ENCODE measurements around the gene LILRA6.

LILRA6 gene

DNA sequence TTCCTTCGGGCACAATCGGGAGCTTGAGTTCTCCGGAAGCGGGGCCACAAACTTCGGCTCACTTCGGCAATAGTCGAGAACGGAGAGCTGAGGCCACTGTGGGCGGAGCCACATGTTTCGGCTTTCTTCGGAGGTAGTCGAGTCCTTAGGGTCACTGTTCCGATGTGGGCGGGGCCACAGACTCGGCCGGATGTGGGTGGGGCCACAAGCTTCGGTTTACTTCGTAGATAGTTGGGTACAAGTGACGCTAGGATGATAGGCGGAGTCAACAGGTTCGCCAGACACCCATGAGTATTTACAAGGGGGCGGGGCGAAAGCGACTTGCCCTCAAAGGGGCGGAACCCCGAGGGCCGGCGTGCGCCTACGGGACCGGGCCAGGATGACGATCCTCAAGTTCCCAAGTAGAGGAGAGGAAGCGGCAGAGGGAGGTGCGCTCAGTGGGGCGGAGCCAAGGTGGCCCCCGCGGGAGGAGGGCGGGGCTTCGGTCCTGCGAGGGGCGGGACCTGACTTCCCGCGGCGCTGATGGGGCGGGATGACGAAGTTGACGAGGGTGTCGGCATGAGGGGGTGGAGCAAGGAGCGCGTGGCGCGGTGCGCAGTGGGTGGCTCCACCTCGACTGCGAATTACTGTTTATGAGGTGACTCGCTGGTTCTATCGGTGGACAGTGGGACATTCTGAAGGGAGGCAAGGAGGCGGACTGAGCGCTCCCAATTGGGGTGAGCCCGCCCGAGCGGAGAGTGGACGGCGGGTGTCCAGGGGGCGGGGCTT lies 52.7 kb downstream of the LILRA6 start:
- Histone ChIP-seq H3K79me2 (ENCODE audit: low read length) (peaks cover 25% of the 10 kb centered on the region), H3K27ac (ENCODE audit: low read length) (peak overlapping the region; percentile 89), H2AFZ (ENCODE audit: low read depth, low read length) (peak overlapping the region; percentile 76), H3K4me3 (ENCODE audit: low read length) (peak overlapping the region; percentile 83), H3K27me3 (ENCODE audit: low read depth, low read length) (no peaks in the 10 kb centered on the region), H3K9ac (ENCODE audit: low read length) (peak overlapping the region; percentile 93), H3K4me1 (ENCODE audit: low read length) (peaks cover 16% of the 10 kb centered on the region), H3K4me2 (ENCODE audit: low read length) (peak overlapping the region; percentile 66), H3K9me3 (ENCODE audit: insufficient read depth, low read length) (no peaks in the 10 kb centered on the region), H3K36me3 (replicated peaks; ENCODE audit: low read depth, low read length) (peaks cover 22% of the 10 kb centered on the region), H4K20me1 (ENCODE audit: insufficient read depth, low read length) (no peaks in the 10 kb centered on the region)
- no peak for TF ChIP-seq CTCF (IDR thresholded peaks at IDR 0.05; ENCODE audit: low read depth, low read length)
- no peak for TF ChIP-seq EZH2phosphoT487 (IDR thresholded peaks at IDR 0.05; ENCODE audit: low read depth)

DNA sequence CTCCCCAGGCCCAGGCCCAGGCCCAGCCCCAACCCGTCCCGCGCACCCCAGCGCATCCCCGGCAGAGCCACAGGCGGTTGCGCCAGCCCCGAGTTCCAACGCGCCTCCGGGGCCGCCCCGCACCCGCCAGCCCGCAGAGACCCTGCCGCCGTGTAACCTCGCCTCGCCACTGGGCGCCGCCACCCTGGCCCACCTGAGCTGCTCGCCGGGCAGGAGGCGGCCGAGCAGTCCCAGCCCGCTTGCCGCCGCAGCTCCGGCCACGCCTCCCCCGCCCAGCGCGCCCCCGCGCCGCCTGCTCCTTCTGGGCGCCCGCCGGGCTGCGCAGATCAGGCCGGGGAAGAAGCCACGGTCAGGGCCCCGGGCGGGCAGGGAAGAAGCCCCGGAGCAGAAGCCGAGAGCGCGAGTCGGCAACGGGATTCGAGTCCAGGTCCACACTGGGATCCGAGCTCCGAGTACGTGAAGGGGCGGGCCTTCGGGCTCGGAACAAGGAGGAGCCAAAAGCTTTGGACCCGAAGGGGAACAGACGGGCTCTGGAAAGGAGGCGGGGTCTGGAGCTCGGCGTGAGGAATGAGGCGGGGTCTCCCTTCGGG lies 53.4 kb downstream of the LILRA6 start, which contains the start of gene MBOAT7:
Gene MBOAT7 (minus strand): TSS at position 436 of the 590 bp plus-strand sequence. CDS start 1,072 bp downstream, outside the sequence.
- H3K4me1 ChIP-seq (ENCODE audit: low read length), result peaks cover 16% of the 10 kb centered on the region
- H2AFZ ChIP-seq (ENCODE audit: low read depth, low read length), result peak within 1 kb of the TSS; percentile 76
- H3K27me3 ChIP-seq (ENCODE audit: low read depth, low read length), result no peaks in the 10 kb centered on the region
- H4K20me1 ChIP-seq (ENCODE audit: insufficient read depth, low read length), result no peaks in the 10 kb centered on the region
- TF ChIP-seq CTCF (IDR thresholded peaks at IDR 0.05; ENCODE audit: low read depth, low read length) (peak; percentile 49), EZH2phosphoT487 (IDR thresholded peaks at IDR 0.05; ENCODE audit: low read depth) (no peak)
- peak within 1 kb of the TSS; percentile 93 for H3K9ac ChIP-seq (ENCODE audit: low read length)
- H3K79me2 ChIP-seq (ENCODE audit: low read length), result peaks cover 25% of the 10 kb centered on the region
- H3K9me3 ChIP-seq (ENCODE audit: insufficient read depth, low read length), result no peaks in the 10 kb centered on the region
- H3K4me3 ChIP-seq (ENCODE audit: low read length), result peak within 1 kb of the TSS; percentile 83
- H3K27ac ChIP-seq (ENCODE audit: low read length), result peak within 1 kb of the TSS; percentile 89
- H3K4me2 ChIP-seq (ENCODE audit: low read length), result peak within 1 kb of the TSS; percentile 99
- peaks cover 17% of the 10 kb centered on the region for H3K36me3 ChIP-seq (replicated peaks; ENCODE audit: low read depth, low read length)

- peaks cover 14% of the 10 kb centered on the region for H3K36me3 ChIP-seq (replicated peaks; ENCODE audit: low read depth, low read length)
- H3K79me2 ChIP-seq (ENCODE audit: low read length), result peaks cover 25% of the 10 kb centered on the region
- peak overlapping the region; percentile 87 for H3K9ac ChIP-seq (ENCODE audit: low read length)
- H3K27me3 ChIP-seq (ENCODE audit: low read depth, low read length), result no peaks in the 10 kb centered on the region
- H4K20me1 ChIP-seq (ENCODE audit: insufficient read depth, low read length), result no peaks in the 10 kb centered on the region
- peak overlapping the region; percentile 89 for H3K27ac ChIP-seq (ENCODE audit: low read length)
- H2AFZ ChIP-seq (ENCODE audit: low read depth, low read length), result no peak overlapping the region
- peaks cover 16% of the 10 kb centered on the region for H3K4me1 ChIP-seq (ENCODE audit: low read length)
- H3K4me3 ChIP-seq (ENCODE audit: low read length), result peak overlapping the region; percentile 83
- peak overlapping the region; percentile 99 for H3K4me2 ChIP-seq (ENCODE audit: low read length)
- no peaks in the 10 kb centered on the region for H3K9me3 ChIP-seq (ENCODE audit: insufficient read depth, low read length)
- TF ChIP-seq EZH2phosphoT487 (IDR thresholded peaks at IDR 0.05; ENCODE audit: low read depth) (no peak), CTCF (IDR thresholded peaks at IDR 0.05; ENCODE audit: low read depth, low read length) (no peak)
Measured at GRCh38 chr19:54188215-54188871, 54.2 kb downstream of the LILRA6 start.

- no peak overlapping the region for H3K27ac ChIP-seq (ENCODE audit: low read length)
- peaks cover 8% of the 10 kb centered on the region for H3K36me3 ChIP-seq (replicated peaks; ENCODE audit: low read depth, low read length)
- no peak overlapping the region for H3K9ac ChIP-seq (ENCODE audit: low read length)
- H3K4me3 ChIP-seq (ENCODE audit: low read length), result no peak overlapping the region
- H3K9me3 ChIP-seq (ENCODE audit: insufficient read depth, low read length), result no peaks in the 10 kb centered on the region
- H3K4me1 ChIP-seq (ENCODE audit: low read length), result peaks cover 10% of the 10 kb centered on the region
- H2AFZ ChIP-seq (ENCODE audit: low read depth, low read length), result no peak overlapping the region
- H3K79me2 ChIP-seq (ENCODE audit: low read length), result peaks cover 18% of the 10 kb centered on the region
- H4K20me1 ChIP-seq (ENCODE audit: insufficient read depth, low read length), result no peaks in the 10 kb centered on the region
- H3K4me2 ChIP-seq (ENCODE audit: low read length), result no peak overlapping the region
- TF ChIP-seq EZH2phosphoT487 (IDR thresholded peaks at IDR 0.05; ENCODE audit: low read depth) (no peak), CTCF (IDR thresholded peaks at IDR 0.05; ENCODE audit: low read depth, low read length) (no peak)
- no peaks in the 10 kb centered on the region for H3K27me3 ChIP-seq (ENCODE audit: low read depth, low read length)
Measured at GRCh38 chr19:54186934-54187381, 55.6 kb downstream of the LILRA6 start.

All from OCI-LY3 (cell line).